ENCODE data around the gene APOA4. TPM values are rescaled to one million over a fixed set of nuclear protein-coding genes. Genes with fewer than 3 reads are reported as not detected.

APOA4 gene
- total RNA-seq, 6 experiments from 2014 or later = not detected

- H3K36me3 Mint-ChIP-seq (ENCODE audit: low read depth) = peaks cover 36% of the 10 kb centered on the region
- H3K4me1 Mint-ChIP-seq (ENCODE audit: low read depth) = peaks cover 46% of the 10 kb centered on the region
- no peak overlapping the region for H3K4me3 Mint-ChIP-seq
- no peak for DNase-seq
- no peak for TF ChIP-seq CTCF (IDR thresholded peaks at IDR 0.05)
- H3K27me3 Mint-ChIP-seq (ENCODE audit: insufficient read depth) = peaks cover 3% of the 10 kb centered on the region
- H3K9me3 Mint-ChIP-seq = no peaks in the 10 kb centered on the region
- no peak overlapping the region for H3K27ac Mint-ChIP-seq
These were observed 26.4 kb upstream of the APOA4 start for GRCh38 chr11:116849486-116849885.

GRCh38 chr11:116849060-116849459 lies 26.0 kb upstream of the APOA4 start:
- Mint-ChIP-seq H3K27me3 (ENCODE audit: insufficient read depth) (peaks cover 3% of the 10 kb centered on the region), H3K9me3 (no peaks in the 10 kb centered on the region), H3K4me3 (no peak overlapping the region), H3K36me3 (ENCODE audit: low read depth) (peaks cover 31% of the 10 kb centered on the region), H3K27ac (no peak overlapping the region), H3K4me1 (ENCODE audit: low read depth) (peaks cover 42% of the 10 kb centered on the region)
- DNase-seq = no peak
- no peak for TF ChIP-seq CTCF (IDR thresholded peaks at IDR 0.05)

GRCh38 chr11:116847612-116848011 lies 24.5 kb upstream of the APOA4 start:
- H3K9me3 Mint-ChIP-seq = no peaks in the 10 kb centered on the region
- no peak for TF ChIP-seq CTCF (IDR thresholded peaks at IDR 0.05)
- peaks cover 3% of the 10 kb centered on the region for H3K27me3 Mint-ChIP-seq (ENCODE audit: insufficient read depth)
- no peak overlapping the region for H3K4me3 Mint-ChIP-seq
- peaks cover 28% of the 10 kb centered on the region for H3K4me1 Mint-ChIP-seq (ENCODE audit: low read depth)
- H3K27ac Mint-ChIP-seq = no peak overlapping the region
- DNase-seq = no peak
- H3K36me3 Mint-ChIP-seq (ENCODE audit: low read depth) = peaks cover 28% of the 10 kb centered on the region

- Mint-ChIP-seq H3K4me3 (no peak overlapping the region), H3K27me3 (ENCODE audit: insufficient read depth) (peaks cover 2% of the 10 kb centered on the region), H3K9me3 (no peaks in the 10 kb centered on the region), H3K4me1 (ENCODE audit: low read depth) (peaks cover 2% of the 10 kb centered on the region; the same call in 1 of the 2 replicates), H3K36me3 (ENCODE audit: low read depth) (peaks cover 20% of the 10 kb centered on the region), H3K27ac (no peak overlapping the region)
- DNase-seq = no peak
- no peak for TF ChIP-seq CTCF (IDR thresholded peaks at IDR 0.05)
These were observed 21.6 kb upstream of the APOA4 start for GRCh38 chr11:116844722-116845121.

GRCh38 chr11:116843661-116844060 lies 20.6 kb upstream of the APOA4 start:
- Mint-ChIP-seq H3K27ac (no peak overlapping the region), H3K4me3 (no peak overlapping the region), H3K36me3 (ENCODE audit: low read depth) (peaks cover 17% of the 10 kb centered on the region), H3K4me1 (ENCODE audit: low read depth) (no peaks in the 10 kb centered on the region), H3K9me3 (no peaks in the 10 kb centered on the region), H3K27me3 (ENCODE audit: insufficient read depth) (peaks cover 1% of the 10 kb centered on the region; the same call in 1 of the 2 replicates)
- TF ChIP-seq CTCF (IDR thresholded peaks at IDR 0.05) = no peak
- DNase-seq = no peak

- no peaks in the 10 kb centered on the region for H3K4me1 Mint-ChIP-seq (ENCODE audit: low read depth)
- no peak overlapping the region for H3K27ac Mint-ChIP-seq
- H3K27me3 Mint-ChIP-seq (ENCODE audit: insufficient read depth) = peaks cover 4% of the 10 kb centered on the region
These were observed 19.8 kb upstream of the APOA4 start for GRCh38 chr11:116842909-116843308.

More at GRCh38 chr11:116842909-116843308, 19.8 kb upstream of the APOA4 start:
- TF ChIP-seq CTCF (IDR thresholded peaks at IDR 0.05) = no peak
- Mint-ChIP-seq H3K36me3 (ENCODE audit: low read depth) (peaks cover 17% of the 10 kb centered on the region), H3K4me3 (no peak overlapping the region), H3K9me3 (no peaks in the 10 kb centered on the region)
- no peak for DNase-seq
